ENCODE data around the gene CCNK.

Gene CCNK

DNA sequence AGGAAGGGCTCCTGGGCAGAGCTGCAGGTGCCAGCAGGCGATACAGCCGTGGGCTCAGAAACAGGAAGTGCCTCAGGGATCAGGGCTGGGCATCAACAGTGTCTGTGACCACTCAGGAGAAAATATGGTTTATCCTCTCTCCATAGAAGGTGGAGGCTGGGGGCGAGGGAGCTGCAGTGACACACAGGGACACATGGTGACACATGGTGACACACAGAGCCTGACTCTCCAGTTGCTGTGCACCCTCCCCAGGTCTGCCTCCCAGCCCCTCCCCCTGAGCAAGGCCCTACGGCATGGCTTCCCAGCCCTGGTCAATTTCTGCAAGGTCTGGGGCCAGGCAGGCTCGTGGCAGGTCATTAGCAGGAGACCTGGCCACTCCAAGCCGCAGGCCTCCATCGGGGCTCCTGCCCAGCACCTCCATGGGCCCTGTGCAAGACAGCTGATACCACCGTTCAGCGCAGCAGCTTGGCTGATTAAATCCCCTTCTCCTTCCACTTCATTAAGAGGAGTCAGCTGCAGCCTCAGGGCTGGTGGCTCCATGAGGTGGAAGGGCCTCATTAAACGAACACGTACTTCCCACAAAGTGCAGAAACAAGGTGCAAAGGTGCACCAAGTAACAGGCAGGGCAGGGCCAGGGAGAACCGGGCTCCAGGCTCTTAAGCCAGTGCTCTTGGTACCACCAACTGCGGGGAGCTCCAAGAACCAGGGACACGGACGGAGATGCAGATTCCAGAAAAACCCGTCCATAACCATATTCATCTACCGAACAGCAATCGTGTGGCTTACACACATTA lies 60.7 kb downstream of the CCNK start:
- H3K36me3 ChIP-seq (replicated peaks; ENCODE audit: low read depth, low read length): no peaks in the 10 kb centered on the region
- peaks cover 7% of the 10 kb centered on the region; the same call in 1 of the 2 replicates for H3K4me1 ChIP-seq (ENCODE audit: low read length)
- H3K4me2 ChIP-seq (ENCODE audit: low read length): no peak overlapping the region
- H3K79me2 ChIP-seq (ENCODE audit: low read length): no peaks in the 10 kb centered on the region
- H3K9me3 ChIP-seq (ENCODE audit: insufficient read depth, low read length): no peaks in the 10 kb centered on the region
- H4K20me1 ChIP-seq (ENCODE audit: insufficient read depth, low read length): no peaks in the 10 kb centered on the region
- H3K27me3 ChIP-seq (ENCODE audit: low read depth, low read length): peaks cover 6% of the 10 kb centered on the region
- no peak for TF ChIP-seq EZH2phosphoT487 (IDR thresholded peaks at IDR 0.05; ENCODE audit: low read depth)
- TF ChIP-seq, protein P1, sequence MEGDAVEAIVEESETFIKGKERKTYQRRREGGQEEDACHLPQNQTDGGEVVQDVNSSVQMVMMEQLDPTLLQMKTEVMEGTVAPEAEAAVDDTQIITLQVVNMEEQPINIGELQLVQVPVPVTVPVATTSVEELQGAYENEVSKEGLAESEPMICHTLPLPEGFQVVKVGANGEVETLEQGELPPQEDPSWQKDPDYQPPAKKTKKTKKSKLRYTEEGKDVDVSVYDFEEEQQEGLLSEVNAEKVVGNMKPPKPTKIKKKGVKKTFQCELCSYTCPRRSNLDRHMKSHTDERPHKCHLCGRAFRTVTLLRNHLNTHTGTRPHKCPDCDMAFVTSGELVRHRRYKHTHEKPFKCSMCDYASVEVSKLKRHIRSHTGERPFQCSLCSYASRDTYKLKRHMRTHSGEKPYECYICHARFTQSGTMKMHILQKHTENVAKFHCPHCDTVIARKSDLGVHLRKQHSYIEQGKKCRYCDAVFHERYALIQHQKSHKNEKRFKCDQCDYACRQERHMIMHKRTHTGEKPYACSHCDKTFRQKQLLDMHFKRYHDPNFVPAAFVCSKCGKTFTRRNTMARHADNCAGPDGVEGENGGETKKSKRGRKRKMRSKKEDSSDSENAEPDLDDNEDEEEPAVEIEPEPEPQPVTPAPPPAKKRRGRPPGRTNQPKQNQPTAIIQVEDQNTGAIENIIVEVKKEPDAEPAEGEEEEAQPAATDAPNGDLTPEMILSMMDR (IDR thresholded peaks at IDR 0.05; ENCODE audit: low read depth, low read length): no peak
- H3K9ac ChIP-seq (ENCODE audit: low read length): no peak overlapping the region
- no peak overlapping the region for H3K4me3 ChIP-seq (ENCODE audit: low read length)
- H3K27ac ChIP-seq (ENCODE audit: low read length): no peak overlapping the region
- no peak overlapping the region for H2AFZ ChIP-seq (ENCODE audit: low read depth, low read length)

DNA sequence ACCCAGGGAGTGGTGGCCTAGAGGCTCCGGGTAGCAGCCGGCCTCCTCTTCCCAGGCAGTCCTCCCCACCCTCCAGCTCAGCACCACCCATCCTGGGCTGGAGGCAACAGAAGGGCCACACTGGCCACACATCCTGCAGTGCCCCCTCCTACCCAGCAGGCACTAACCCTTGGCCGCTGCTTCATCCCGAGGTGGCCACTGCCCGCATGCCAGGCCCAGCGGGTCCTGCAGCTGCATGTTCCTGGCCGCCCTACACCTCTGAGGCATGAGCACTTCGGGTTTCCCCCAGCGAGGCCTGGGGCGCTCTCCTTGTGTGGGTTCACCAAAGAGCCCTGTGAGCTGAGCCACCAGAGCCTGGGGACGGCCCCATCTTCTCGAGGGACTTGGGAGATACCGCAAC lies 61.4 kb downstream of the CCNK start:
- no peaks in the 10 kb centered on the region for H3K36me3 ChIP-seq (replicated peaks; ENCODE audit: low read depth, low read length)
- H4K20me1 ChIP-seq (ENCODE audit: insufficient read depth, low read length): no peaks in the 10 kb centered on the region
- peaks cover 6% of the 10 kb centered on the region for H3K27me3 ChIP-seq (ENCODE audit: low read depth, low read length)
- no peak overlapping the region for H3K27ac ChIP-seq (ENCODE audit: low read length)
- no peak overlapping the region for H3K4me3 ChIP-seq (ENCODE audit: low read length)
- H3K9me3 ChIP-seq (ENCODE audit: insufficient read depth, low read length): no peaks in the 10 kb centered on the region
- H3K9ac ChIP-seq (ENCODE audit: low read length): no peak overlapping the region
- no peak overlapping the region for H2AFZ ChIP-seq (ENCODE audit: low read depth, low read length)
- peaks cover 7% of the 10 kb centered on the region; the same call in 1 of the 2 replicates for H3K4me1 ChIP-seq (ENCODE audit: low read length)
- H3K4me2 ChIP-seq (ENCODE audit: low read length): no peak overlapping the region
- H3K79me2 ChIP-seq (ENCODE audit: low read length): no peaks in the 10 kb centered on the region
- TF ChIP-seq, protein P1 (IDR thresholded peaks at IDR 0.05; ENCODE audit: low read depth, low read length): no peak
- TF ChIP-seq EZH2phosphoT487 (IDR thresholded peaks at IDR 0.05; ENCODE audit: low read depth): no peak

DNA sequence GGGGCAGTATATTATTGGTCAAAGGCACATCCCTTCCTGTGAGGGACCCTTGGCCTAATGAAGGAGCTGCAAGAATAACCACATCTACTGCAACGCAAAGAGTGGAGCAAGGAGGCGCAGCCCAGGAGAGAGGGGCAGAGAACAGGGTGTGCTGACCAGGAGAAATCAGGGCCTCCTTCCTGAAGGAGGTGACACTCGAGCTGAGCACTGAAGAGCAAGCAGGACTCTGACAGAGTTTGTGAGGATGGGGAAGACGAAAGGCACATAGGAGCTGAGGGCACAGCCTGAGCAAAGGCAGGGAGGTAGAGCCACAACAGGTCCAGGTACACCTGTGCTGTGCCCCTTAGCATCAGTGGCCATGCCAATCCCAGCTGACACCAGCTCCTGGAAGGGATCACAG lies 62.2 kb downstream of the CCNK start:
- no peak overlapping the region for H3K27ac ChIP-seq (ENCODE audit: low read length)
- no peaks in the 10 kb centered on the region for H3K36me3 ChIP-seq (replicated peaks; ENCODE audit: low read depth, low read length)
- no peaks in the 10 kb centered on the region for H4K20me1 ChIP-seq (ENCODE audit: insufficient read depth, low read length)
- no peak overlapping the region for H3K9ac ChIP-seq (ENCODE audit: low read length)
- no peak overlapping the region for H3K4me3 ChIP-seq (ENCODE audit: low read length)
- peaks cover 10% of the 10 kb centered on the region for H3K27me3 ChIP-seq (ENCODE audit: low read depth, low read length)
- H3K4me1 ChIP-seq (ENCODE audit: low read length): peaks cover 7% of the 10 kb centered on the region; the same call in 1 of the 2 replicates
- no peak overlapping the region for H2AFZ ChIP-seq (ENCODE audit: low read depth, low read length)
- H3K4me2 ChIP-seq (ENCODE audit: low read length): no peak overlapping the region
- TF ChIP-seq, protein P1 (IDR thresholded peaks at IDR 0.05; ENCODE audit: low read depth, low read length): no peak
- TF ChIP-seq EZH2phosphoT487 (IDR thresholded peaks at IDR 0.05; ENCODE audit: low read depth): no peak
- H3K9me3 ChIP-seq (ENCODE audit: insufficient read depth, low read length): no peaks in the 10 kb centered on the region
- H3K79me2 ChIP-seq (ENCODE audit: low read length): no peaks in the 10 kb centered on the region

DNA sequence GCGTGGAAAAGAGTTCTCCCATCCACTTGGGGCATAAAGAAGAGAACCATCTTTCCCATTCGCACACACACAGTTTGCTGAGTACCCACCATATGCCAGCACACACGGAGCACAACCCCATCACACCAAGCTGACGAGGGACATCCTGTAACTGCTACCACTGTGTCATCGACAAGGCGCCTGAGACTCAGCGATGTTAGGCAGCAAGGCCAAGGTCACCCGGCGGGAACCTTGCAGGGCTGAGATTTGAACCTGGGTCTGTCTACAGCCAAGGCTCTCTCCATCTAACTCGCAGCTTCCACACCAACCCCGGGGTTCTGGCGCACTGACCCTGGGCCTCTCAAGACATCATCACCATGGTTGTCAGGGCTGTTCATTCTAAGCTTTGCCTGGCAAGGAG lies 62.8 kb downstream of the CCNK start:
- no peak overlapping the region for H3K4me3 ChIP-seq (ENCODE audit: low read length)

More for the DNA sequence above, 62.8 kb downstream of the CCNK start:
- Histone ChIP-seq H3K79me2 (ENCODE audit: low read length) (no peaks in the 10 kb centered on the region), H3K4me2 (ENCODE audit: low read length) (no peak overlapping the region), H3K9me3 (ENCODE audit: insufficient read depth, low read length) (no peaks in the 10 kb centered on the region), H3K36me3 (replicated peaks; ENCODE audit: low read depth, low read length) (no peaks in the 10 kb centered on the region), H2AFZ (ENCODE audit: low read depth, low read length) (no peak overlapping the region), H3K27ac (ENCODE audit: low read length) (no peak overlapping the region), H3K9ac (ENCODE audit: low read length) (no peak overlapping the region), H4K20me1 (ENCODE audit: insufficient read depth, low read length) (no peaks in the 10 kb centered on the region), H3K4me1 (ENCODE audit: low read length) (peaks cover 9% of the 10 kb centered on the region; the same call in 1 of the 2 replicates), H3K27me3 (ENCODE audit: low read depth, low read length) (peaks cover 13% of the 10 kb centered on the region)
- no peak for TF ChIP-seq EZH2phosphoT487 (IDR thresholded peaks at IDR 0.05; ENCODE audit: low read depth)
- TF ChIP-seq, protein P1 (IDR thresholded peaks at IDR 0.05; ENCODE audit: low read depth, low read length): no peak

Data from OCI-LY3 (cell line).